K562 (cell line): Measurements from ENCODE around the gene FBXO46. TPM values are rescaled to one million over a fixed set of nuclear protein-coding genes. Genes with fewer than 3 reads are reported as not detected.

Experiments
- CCAR2 ChIP-seq: fragments of 200-400 bp; formaldehyde crosslinking; IDR thresholded peaks from 2 replicates; pipeline ENCODE4 v1.6.1; 2017; ENCODE audit warnings: mild to moderate bottlenecking, low read depth, low read length
- ELF4 ChIP-seq: fragments of 450-650 bp; formaldehyde crosslinking; IDR thresholded peaks from 2 replicates; pipeline ENCODE4 v1.4.0; 2022; ENCODE audit warnings: missing genetic modification characterization
- FOXJ3 ChIP-seq: sonication (generic); formaldehyde crosslinking; IDR thresholded peaks from 2 replicates; pipeline ENCODE4 v1.4.0; 2020; ENCODE audit warnings: mild to moderate bottlenecking, missing genetic modification reagents
- NCOA4 ChIP-seq: fragments of 450-650 bp; IDR thresholded peaks from 2 replicates; pipeline ENCODE4 v1.6.1; 2018; ENCODE audit warnings: mild to moderate bottlenecking; ENCODE audit not compliant: partially characterized antibody
- NR2C1 ChIP-seq, 2 experiments: fragments of 450-650 bp; IDR thresholded peaks; 2 replicates each; pipeline ENCODE4 v1.6.1; 2017; ENCODE audit warnings: mild to moderate bottlenecking in 2 of 2, antibody characterized with exemption in 1 of 2, inconsistent platforms in 1 of 2, missing compliant biosample characterization in 1 of 2, missing genetic modification characterization in 1 of 2
- NRF1 ChIP-seq, 2 experiments: fragments of 450-650 bp; IDR thresholded peaks in 1 of 2; conservative IDR thresholded peaks in 1 of 2; 2 replicates each; pipeline ENCODE4 v1.6.1; 2014; ENCODE audit warnings: mild to moderate bottlenecking in 2 of 2
- PKNOX1 ChIP-seq: fragments of 450-650 bp; IDR thresholded peaks from 2 replicates; pipeline ENCODE4 v1.6.1; 2016
- REST ChIP-seq, 2 experiments: fragments of 450-650 bp; formaldehyde crosslinking in 1 of 2; IDR thresholded peaks; 2 replicates each; pipeline versions ENCODE4 v1.4.0 to v1.6.1; 2014 to 2020; ENCODE audit warnings: mild to moderate bottlenecking in 2 of 2, borderline replicate concordance in 1 of 2, low read depth in 1 of 2
- SMAD2 ChIP-seq: fragments of 150-350 bp; IDR thresholded peaks from 2 replicates; pipeline ENCODE4 v1.6.1; 2014; ENCODE audit warnings: low read depth, mild to moderate bottlenecking, low read length
- SRF ChIP-seq, 2 experiments: fragments of 250-450, 450-650 bp in 1 of 2; sonication (Bioruptor Pico) in 1 of 2; sonication (generic) in 1 of 2; formaldehyde crosslinking; IDR thresholded peaks; 2 replicates each; pipeline versions ENCODE4 v1.5.0 to v1.5.1; 2020 to 2022; ENCODE audit warnings: mild to moderate bottlenecking in 1 of 2, missing genetic modification reagents in 1 of 2
- SRSF1 ChIP-seq: fragments of 200-400 bp; formaldehyde crosslinking; IDR thresholded peaks from 2 replicates; pipeline ENCODE4 v1.6.1; 2017; ENCODE audit warnings: mild to moderate bottlenecking, low read depth, low read length, moderate library complexity
- STAG1 ChIP-seq: sonication (generic); formaldehyde crosslinking; IDR thresholded peaks from 2 replicates; pipeline ENCODE4 v1.5.0; 2020; ENCODE audit warnings: missing genetic modification reagents, borderline replicate concordance
- TCF7 ChIP-seq: sonication (generic); IDR thresholded peaks from 2 replicates; pipeline ENCODE4 v1.6.1; 2016; ENCODE audit warnings: antibody characterized with exemption, borderline replicate concordance
- THRAP3 ChIP-seq: fragments of 450-650 bp; IDR thresholded peaks from 2 replicates; pipeline ENCODE4 v1.6.1; 2016; ENCODE audit warnings: mild to moderate bottlenecking, inconsistent platforms, borderline replicate concordance
- ZFP36 ChIP-seq: fragments of 150-350 bp; IDR thresholded peaks from 2 replicates; pipeline ENCODE4 v1.6.1; 2018; ENCODE audit warnings: low read length, low read depth; ENCODE audit not compliant: partially characterized antibody
- ZKSCAN3 ChIP-seq: fragments of 250-450 bp; sonication (Bioruptor Pico); IDR thresholded peaks from 2 replicates; pipeline ENCODE4 v1.4.0; 2020
- ZNF263 ChIP-seq: sonication (generic); formaldehyde crosslinking; IDR thresholded peaks from 2 replicates; pipeline ENCODE4 v1.8.0; 2022; ENCODE audit warnings: mild to moderate bottlenecking, missing genetic modification reagents, borderline replicate concordance
- ZNF347 ChIP-seq: fragments of 450-650 bp; formaldehyde crosslinking; IDR thresholded peaks from 2 replicates; pipeline ENCODE4 v1.4.0; 2020; ENCODE audit warnings: low read depth, mild to moderate bottlenecking, moderate library complexity
- ZNF695 ChIP-seq: fragments of 450-650 bp; formaldehyde crosslinking; IDR thresholded peaks from 2 replicates; pipeline ENCODE4 v1.4.0; 2020; ENCODE audit warnings: mild to moderate bottlenecking, moderate library complexity
- polyA plus RNA-seq, 8 experiments: library from polyadenylated mRNA; depleted of rRNA in 4 of 8; stranded (reverse) in 5 of 8; unstranded in 3 of 8; fragments of >200 nt; fragmentation: Nextera tagmentation in 2 of 8; fragmentation: Illumina TruSeq in 1 of 8; extraction: Ambion mirVana in 2 of 8; extraction: Trizol in 1 of 8; gene quantifications; 2 replicates each; pipeline versions ENCODE4 v1.2.1 to v1.2.3, GENCODE V29; 2011 to 2014; ENCODE audit warnings: inconsistent platforms in 1 of 8, missing spikeins in 1 of 8
- total RNA-seq, 7 experiments: library from RNA; depleted of rRNA in 6 of 7; stranded (reverse); fragments of >200 nt in 6 of 7; fragmentation: Illumina TruSeq in 2 of 7; extraction: Trizol in 2 of 7; gene quantifications; 2 replicates each; pipeline versions ENCODE4 v1.2.1 to v1.2.3, GENCODE V29; 2011 to 2021; ENCODE audit warnings: low replicate concordance in 1 of 7

The FBXO46 gene
- total and polyA plus RNA-seq, 9 of the 15 experiments (the other 6 are each of a cell fraction or from before 2014, with no cell fraction given), result 1.5 to 36.1 (median 7.3) TPM

GRCh38 chr19:45717131-45717982 lies 13.3 kb downstream of the FBXO46 start (continued):
- peak; percentile 89 for TF ChIP-seq REST (IDR thresholded peaks at IDR 0.05; ENCODE audit: borderline replicate concordance)
- TF ChIP-seq REST (CRISPR knock-in tag; IDR thresholded peaks at IDR 0.05; ENCODE audit: low read depth), result peak; percentile 61; the same call in 1 of the 2 replicates
- peak; percentile 98 for TF ChIP-seq PKNOX1
- no peak for TF ChIP-seq ZKSCAN3 (CRISPR knock-in tag)
- TF ChIP-seq SRSF1, result no peak
- 0 out of 2 replicates have a peak, but pooled peaks have one; percentile 8 for TF ChIP-seq ELF4
- no peak for TF ChIP-seq SMAD2
- TF ChIP-seq CCAR2, result no peak
- peak; percentile 98 for TF ChIP-seq ZFP36
- TF ChIP-seq THRAP3, result no peak
- peak; percentile 43; the same call in 1 of the 2 replicates for TF ChIP-seq ZNF263 (CRISPR knock-in tag)
- peak; percentile 100 for TF ChIP-seq SRF (CRISPR knock-in tag; IDR thresholded peaks at IDR 0.05)
- TF ChIP-seq ZNF347, result no peak
- TF ChIP-seq NR2C1 (IDR thresholded peaks at IDR 0.05), result peak; percentile 89
- peak; percentile 88 for TF ChIP-seq NR2C1 (tag; IDR thresholded peaks at IDR 0.05)
- peak; percentile 99 for TF ChIP-seq NRF1 (conservative IDR thresholded peaks at IDR 0.05 in 1 of 2, IDR thresholded peaks at IDR 0.05 in 1 of 2)
- no peak for TF ChIP-seq FOXJ3 (CRISPR knock-in tag)
- no peak for TF ChIP-seq STAG1 (CRISPR knock-in tag)
- TF ChIP-seq TCF7, result 0 out of 2 replicates have a peak, but pooled peaks have one; percentile 38
- no peak for TF ChIP-seq NCOA4
- no peak for TF ChIP-seq ZNF695
